Measurements from ENCODE around the gene ZNF700. TPM values are rescaled to one million over a fixed set of nuclear protein-coding genes. Genes with fewer than 3 reads are reported as not detected.
A peak's percentile ranks its signal among the peaks of the same experiment; 100 is the strongest.
"Not testable (repeated sequence)": the region's sequence is repeated elsewhere in the genome, so short reads cannot be mapped to it uniquely, and the experiment has no call there.

Gene ZNF700
- 10 to 100 TPM; 13.1 to 25.3 (median 18.3) TPM for polyA plus RNA-seq (ENCODE audit: insufficient read length in 3 of 3)
- long read RNA-seq, donor 1, partial matches to known transcripts, result 0 of 1 reads
- long read RNA-seq, donor 1, other reads (novel, unspliced or antisense), result 0 of 1 reads
- long read RNA-seq, donor 2, result 0 reads
- long read RNA-seq, donor 3, partial matches to known transcripts, result 0 of 2 reads
- long read RNA-seq, donor 3, other reads (novel, unspliced or antisense), result 0 of 2 reads
- long read RNA-seq, donor 4, partial matches to known transcripts, result 0 of 2 reads
- long read RNA-seq, donor 4, other reads (novel, unspliced or antisense), result 0 of 2 reads
- long read RNA-seq, donor 5, result 0 reads
- long read RNA-seq, donor 6, result 0 reads
- long read RNA-seq, donor 7, result 0 reads
- long read RNA-seq, donor 8, result 0 reads
- long read RNA-seq, donor 9, partial matches to known transcripts, result 0 of 2 reads
- long read RNA-seq, donor 9, other reads (novel, unspliced or antisense), result 0 of 2 reads
- long read RNA-seq, donor 10, partial matches to known transcripts, result 0 of 1 reads
- long read RNA-seq, donor 10, other reads (novel, unspliced or antisense), result 0 of 1 reads
- long read RNA-seq, donor 11, result 0 reads
- long read RNA-seq, donor 12, partial matches to known transcripts, result 0 of 1 reads
- long read RNA-seq, donor 12, other reads (novel, unspliced or antisense), result 0 of 1 reads
- long read RNA-seq, donor 13, result 0 reads
- long read RNA-seq, donor 14, partial matches to known transcripts, result 0 of 1 reads
- long read RNA-seq, donor 14, other reads (novel, unspliced or antisense), result 0 of 1 reads
- long read RNA-seq, donor 15, partial matches to known transcripts, result 0 of 2 reads
- long read RNA-seq, donor 15, other reads (novel, unspliced or antisense), result 0 of 2 reads
- long read RNA-seq, donor 16, partial matches to known transcripts, result 0 of 3 reads
- long read RNA-seq, donor 16, other reads (novel, unspliced or antisense), result 0 of 3 reads

DNA sequence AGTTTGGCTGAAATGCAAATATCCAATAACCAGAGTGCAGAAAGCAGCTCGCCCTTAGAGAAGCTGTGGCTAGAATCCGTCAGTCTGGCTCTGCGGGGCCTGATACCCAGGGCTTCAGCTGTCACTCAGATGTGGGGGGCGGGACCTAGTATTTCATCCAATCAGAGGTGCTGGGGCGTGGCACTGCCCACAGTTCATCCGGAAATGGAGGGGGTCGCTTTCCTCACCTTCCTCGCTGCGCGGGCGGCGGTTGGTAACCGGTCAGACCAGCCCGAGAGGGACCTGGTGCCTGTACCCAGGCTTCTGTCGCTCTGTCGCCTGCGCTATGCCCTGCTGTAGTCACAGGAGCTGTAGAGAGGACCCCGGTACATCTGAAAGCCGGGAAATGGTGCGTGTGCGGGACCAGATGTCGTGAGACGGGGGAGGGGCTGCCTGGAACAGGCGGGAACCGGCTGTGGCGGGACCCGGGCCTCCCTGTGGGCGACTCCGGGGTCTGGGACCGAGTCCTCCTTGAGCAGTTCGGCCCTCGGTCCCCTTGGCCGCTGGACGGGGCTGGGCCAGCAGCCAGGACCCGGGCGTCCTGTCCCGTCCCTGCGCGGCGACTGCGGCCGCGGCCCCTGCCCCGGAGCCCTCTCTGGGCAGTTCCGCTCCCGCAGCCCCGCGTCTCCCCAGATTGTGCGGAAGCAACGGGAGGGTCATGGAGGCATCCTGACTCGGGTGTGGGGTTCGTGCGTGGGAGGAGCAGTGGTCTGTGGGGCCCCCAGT is at the start of gene ZNF700:
ZNF700 (plus strand) TSS at position 222 of the 765 bp plus-strand sequence; CDS start at position 326, 104 bp downstream.
- DNase-seq (ENCODE audit: extremely low read depth in 1 of 11, low read depth in 9 of 11, low spot score in 4 of 11), result peak; percentile 81 to 94 (median 92)

DNA sequence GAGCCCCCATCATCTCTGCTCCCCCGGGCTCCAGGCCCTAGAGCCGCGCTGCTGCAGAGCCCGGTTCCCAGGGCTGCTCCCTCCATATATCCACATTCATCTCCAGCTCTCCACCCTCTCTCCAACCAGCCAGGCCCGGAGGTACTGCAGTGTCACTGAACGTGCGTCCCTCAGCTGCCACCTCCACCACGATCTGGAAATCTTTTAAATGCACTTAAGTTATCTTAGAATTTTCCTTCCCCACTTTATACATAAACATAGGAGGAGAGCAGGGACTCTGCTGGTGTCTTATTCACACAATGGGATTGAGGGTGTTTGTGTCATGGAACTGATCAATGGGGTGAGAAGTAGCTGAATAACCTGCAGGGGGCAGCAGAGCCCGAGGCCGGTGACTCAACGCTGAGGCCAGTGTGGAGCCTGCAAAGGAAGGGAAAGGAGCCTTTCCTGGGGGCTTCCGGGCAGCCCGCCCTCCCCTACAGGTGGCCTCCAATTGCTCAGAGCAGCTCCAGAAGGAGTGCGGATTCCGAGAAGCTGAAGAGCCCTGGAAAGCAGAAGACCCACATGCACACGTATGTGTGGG is 45.1 kb upstream of the ZNF700 start:
- not testable (repeated sequence) for DNase-seq (ENCODE audit: extremely low read depth in 1 of 11, low read depth in 9 of 11, low spot score in 4 of 11)

DNA sequence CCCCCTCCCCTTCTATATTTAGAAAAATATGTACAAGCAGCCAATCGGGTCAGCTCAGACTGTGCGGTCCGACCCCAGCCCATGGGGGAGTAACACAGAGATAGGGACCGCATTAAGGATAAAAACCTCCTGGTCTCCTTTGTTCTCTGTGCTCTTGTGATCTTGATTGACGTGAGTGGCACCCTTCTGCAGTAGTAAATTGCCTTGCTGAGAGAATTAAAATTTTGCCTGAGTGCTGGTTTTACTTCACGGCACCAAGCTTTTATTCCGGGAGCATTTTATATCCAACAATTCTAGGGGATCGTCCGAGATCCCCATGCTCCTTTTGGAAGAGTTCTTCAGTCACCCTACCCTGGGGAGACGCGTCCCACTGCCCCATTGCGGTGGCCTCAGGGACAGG is 44.3 kb upstream of the ZNF700 start:
- DNase-seq (ENCODE audit: extremely low read depth in 1 of 11, low read depth in 9 of 11, low spot score in 4 of 11), result no peak

DNA sequence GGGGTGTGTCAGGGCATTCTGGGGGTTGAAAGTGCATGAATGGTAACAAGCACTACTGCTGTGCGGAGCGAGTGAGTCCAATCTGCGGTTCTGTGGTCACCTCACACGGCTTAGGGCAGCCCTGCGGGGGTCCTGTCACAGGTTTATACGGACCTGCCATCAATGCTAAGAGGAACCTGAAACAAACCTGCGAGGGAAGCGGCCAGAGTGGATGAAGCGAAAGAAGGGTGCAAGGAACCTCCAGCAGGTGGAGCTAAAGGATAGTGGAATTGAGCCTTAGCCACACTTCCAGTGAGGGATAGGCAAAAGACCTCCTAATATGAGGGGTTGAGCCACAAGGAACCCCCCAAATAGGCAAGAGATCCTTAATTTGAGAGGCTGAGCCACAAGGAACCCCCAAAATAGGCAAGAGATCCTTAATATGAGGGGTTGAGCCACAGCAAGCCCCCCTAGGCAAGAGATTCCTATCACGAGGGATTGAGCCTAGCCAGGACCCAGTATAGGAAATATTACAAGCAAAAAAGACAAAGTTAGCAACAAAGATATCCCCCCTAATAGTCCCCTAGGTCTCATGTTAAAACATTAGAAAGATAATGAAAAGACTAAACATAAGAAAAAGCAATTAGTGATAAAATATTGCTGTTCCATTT is 43.6 kb upstream of the ZNF700 start:
- peak; percentile 41 to 69 (median 54) for DNase-seq (ENCODE audit: extremely low read depth in 1 of 11, low read depth in 9 of 11, low spot score in 4 of 11)

DNA sequence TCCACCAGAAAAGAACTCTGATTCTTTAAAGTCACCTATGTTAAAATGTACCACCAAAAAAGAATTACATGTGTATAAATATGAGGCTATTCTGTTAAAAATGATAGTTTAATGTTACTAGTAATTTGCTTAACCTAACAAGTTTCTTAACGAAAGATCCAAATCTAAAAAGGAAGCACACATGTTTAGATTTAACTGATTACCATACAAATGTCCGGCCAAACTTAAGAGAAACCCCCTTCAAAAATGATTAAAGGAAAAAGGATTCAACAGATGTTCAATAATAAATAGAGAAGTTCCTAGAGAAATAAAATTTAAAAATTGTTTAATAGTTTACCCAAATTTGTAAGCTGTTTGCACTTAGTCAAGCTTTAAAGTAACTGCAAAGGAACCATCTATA is 42.3 kb upstream of the ZNF700 start:
- no peak for DNase-seq (ENCODE audit: extremely low read depth in 1 of 11, low read depth in 9 of 11, low spot score in 4 of 11)

DNA sequence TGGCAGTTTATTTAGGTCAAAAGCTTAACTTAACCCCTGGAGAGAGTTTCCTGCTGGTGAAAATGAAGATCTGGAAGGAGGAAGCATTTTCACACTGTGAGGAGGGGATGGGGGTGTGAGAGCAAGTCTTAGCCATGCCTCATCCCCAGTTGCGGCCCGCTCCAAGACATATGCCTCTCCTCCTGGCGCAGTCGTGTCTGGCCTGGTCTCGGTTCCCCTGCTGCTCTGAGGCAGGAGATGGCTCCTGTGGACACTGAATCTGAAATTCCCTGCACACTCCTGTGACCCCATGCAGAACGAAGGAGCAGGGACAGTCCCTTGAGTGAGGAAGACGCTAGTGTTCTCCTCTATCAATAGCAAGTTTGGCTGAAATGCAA is 37.7 kb upstream of the ZNF700 start:
- DNase-seq (ENCODE audit: extremely low read depth in 1 of 11, low read depth in 9 of 11, low spot score in 4 of 11), result peak in 3 of 11 donors; percentile 0 to 19 (median 2)

DNA sequence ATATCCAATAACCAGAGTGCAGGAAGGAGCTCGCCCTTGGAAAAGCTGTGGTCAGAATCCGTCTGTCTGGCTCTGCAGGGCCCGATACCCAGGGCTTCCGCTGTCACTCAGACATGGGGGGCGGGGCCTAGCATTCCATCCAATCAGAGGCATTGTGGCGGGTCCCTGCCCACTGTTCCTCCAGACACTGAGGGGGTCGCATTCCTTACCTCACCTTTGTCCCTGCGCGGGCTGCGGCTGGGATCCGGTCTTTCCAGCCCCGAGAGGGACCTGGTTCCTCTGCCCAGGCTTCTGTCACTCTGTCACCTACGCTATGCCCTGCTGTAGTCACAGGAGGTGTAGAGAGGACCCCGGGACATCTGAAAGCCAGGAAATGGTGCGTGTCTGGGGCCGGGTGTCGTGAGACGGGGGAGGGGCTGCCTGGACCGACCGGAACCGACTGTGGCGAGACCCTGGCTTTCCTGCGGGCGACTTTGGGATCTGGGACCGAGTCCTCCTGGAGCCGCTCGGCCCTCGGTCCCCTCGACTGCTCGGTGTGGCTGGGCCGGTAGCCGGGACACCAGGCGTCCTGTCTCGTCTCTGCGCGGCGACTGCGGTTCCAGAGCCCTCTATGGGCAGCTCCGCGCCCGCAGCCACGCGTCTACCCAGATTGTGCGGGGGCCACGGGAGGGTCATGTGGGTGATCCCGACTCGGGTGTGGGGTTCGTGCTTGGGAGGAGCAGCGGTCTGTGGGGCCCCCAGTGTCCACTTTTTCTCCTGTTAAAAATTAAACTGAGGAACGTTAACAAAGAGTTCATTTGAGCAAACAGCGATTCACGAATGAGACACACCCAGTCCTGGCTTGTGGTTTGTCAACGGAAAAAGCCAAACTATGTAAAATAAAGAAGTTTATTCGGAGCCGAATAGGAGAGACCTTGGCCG is 37.0 kb upstream of the ZNF700 start, which contains the start of gene ZNF69:
ZNF69 (plus strand) TSS at position 172 of the 921 bp plus-strand sequence; CDS start at position 314, 142 bp downstream.
- DNase-seq (ENCODE audit: extremely low read depth in 1 of 11, low read depth in 9 of 11, low spot score in 4 of 11), result peak; percentile 76 to 93 (median 87)

DNA sequence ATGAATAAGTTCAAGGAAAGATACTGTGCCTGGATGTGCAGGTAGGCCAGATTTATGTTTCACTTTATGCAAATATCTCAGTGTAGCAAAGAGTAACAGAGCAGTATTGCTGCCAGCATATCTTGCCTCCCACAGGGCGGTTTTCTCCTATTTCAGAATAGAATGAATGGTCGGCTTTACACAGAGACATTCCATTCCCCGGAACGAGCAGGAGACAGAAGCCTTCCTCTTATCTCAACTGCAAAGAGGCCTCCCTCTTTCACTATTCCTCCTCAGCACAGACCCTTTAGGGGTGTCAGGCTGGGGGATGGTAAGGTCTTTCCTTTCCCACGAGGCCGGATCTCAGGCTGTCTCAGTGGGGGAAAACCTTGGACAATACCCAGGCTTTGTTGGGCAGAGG is 35.0 kb upstream of the ZNF700 start:
- DNase-seq (ENCODE audit: extremely low read depth in 1 of 11, low read depth in 9 of 11, low spot score in 4 of 11), result peak in 1 of 11 donors; percentile 12

DNA sequence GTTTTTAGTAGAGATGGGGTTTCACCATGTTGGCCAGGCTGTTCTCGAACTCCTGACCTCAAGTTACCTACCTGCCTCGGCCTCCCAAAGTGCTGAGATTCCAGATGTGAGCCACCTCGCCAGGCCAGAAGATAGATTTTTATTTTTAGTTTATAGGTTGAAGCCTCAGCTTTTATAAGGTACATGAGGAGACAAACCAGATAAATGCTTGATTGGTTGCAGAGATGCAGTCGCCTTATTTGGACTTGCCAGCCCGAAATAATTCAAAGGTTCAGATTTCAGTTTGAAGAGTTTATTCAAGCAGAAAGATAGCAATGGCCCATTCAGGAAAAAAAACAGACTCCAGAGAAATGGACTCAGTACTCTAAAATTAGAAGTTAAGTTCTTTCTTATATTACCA is 34.3 kb upstream of the ZNF700 start:
- no peak for DNase-seq (ENCODE audit: extremely low read depth in 1 of 11, low read depth in 9 of 11, low spot score in 4 of 11)

DNA sequence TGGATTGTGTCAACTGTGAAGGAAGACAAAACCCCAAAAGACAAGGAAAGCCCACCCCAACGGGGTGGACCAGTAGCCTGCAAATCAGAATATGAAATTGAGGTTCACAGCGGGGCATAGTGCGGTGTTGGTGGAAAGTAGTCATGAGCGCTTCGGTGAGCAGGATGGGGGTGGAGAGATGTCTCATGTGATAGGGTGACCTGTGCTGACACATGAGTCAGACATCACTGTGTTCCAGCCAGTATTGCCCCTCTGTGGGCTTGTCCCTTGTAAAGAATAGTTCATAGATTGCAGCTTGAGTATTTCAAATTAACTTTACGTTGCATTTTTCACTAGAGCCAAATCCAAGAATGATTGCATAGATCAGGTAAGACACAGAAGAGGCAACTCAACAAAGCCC is 30.1 kb upstream of the ZNF700 start:
- DNase-seq (ENCODE audit: extremely low read depth in 1 of 11, low read depth in 9 of 11, low spot score in 4 of 11), result no peak

DNA sequence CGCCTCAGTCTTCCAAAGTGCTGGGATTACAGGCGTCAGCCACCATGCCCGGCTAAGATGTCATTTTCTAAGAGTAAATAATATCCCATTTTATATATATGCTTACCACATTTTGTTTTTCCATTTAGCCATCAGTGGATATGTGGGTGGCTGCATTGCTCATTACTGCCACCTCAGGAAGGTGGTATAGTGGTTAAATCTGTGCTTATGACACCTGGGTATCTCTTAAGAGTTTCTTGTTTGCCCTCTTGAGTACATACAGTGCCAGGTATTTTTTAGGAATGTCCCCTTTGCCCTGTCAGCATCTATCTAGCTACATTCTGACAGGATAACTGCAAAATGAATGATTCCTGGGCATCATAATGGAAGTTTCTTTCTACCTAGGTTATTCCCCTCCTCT is 22.7 kb upstream of the ZNF700 start:
- DNase-seq (ENCODE audit: extremely low read depth in 1 of 11, low read depth in 9 of 11, low spot score in 4 of 11), result no peak

DNA sequence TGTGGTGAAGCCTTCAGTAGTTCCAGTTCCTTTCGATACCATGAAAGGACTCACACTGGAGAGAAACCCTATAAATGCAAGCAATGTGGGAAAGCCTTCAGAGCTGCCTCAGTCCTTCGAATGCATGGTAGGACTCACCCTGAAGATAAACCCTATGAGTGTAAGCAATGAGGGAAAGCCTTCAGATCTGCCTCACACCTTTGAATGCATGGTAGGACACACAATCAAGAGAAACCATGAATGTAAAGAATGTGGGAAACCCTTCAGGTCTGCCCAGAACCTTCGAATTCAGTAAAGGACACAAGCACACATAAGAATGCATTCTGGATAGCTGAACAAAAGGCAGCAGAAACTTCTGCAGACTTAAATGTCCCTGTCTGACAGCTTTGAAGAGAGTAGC is 19.0 kb upstream of the ZNF700 start:
- DNase-seq (ENCODE audit: extremely low read depth in 1 of 11, low read depth in 9 of 11, low spot score in 4 of 11), result no peak

DNA sequence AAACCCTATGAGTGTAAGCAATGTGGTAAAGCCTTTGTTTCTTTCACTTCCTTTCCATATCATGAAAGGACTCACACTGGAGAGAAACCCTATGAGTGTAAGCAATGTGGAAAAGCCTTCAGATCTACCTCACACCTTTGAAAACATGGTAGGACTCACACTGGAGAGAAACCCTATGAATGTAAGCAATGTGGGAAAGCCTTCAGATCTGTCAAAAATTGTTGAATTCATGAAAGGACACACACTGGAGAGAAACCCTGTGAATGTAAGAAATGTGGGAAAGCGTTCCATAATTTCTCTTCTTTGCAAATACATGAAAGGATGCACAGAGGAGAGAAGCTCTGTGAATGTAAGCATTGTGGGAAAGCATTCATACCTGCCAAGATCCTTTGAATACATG is 13.0 kb upstream of the ZNF700 start:
- DNase-seq (ENCODE audit: extremely low read depth in 1 of 11, low read depth in 9 of 11, low spot score in 4 of 11), result not testable (repeated sequence)

DNA sequence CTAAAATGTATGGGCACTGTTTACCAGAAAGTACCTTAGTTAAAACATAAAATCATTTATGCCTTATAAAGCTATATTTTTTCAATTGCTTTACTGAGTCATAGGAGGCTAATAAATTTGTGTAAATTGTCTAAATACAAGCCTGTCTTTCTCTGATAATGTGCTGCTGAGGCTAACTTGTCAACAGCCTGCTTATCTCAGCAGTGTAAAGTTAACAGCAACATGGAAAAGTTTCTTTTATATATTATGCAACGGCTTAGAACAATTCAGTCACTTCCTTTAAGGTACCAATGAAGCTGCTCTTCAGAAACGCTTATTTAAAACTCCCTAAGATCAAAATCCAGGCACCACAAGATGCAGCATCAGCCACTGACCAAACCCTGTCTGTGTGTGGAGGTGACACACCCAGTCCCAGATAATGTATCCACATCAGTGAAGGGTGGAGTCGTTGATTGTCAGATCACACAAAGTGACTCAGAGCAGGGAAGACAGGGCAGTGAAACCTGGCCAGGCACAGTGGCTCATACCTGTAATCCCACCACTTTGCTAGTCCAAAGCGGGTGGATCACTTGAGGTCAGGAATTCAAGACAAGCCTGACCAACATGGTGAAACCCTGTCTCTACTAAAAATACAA is 10.4 kb upstream of the ZNF700 start:
- DNase-seq (ENCODE audit: extremely low read depth in 1 of 11, low read depth in 9 of 11, low spot score in 4 of 11), result not testable (repeated sequence)

DNA sequence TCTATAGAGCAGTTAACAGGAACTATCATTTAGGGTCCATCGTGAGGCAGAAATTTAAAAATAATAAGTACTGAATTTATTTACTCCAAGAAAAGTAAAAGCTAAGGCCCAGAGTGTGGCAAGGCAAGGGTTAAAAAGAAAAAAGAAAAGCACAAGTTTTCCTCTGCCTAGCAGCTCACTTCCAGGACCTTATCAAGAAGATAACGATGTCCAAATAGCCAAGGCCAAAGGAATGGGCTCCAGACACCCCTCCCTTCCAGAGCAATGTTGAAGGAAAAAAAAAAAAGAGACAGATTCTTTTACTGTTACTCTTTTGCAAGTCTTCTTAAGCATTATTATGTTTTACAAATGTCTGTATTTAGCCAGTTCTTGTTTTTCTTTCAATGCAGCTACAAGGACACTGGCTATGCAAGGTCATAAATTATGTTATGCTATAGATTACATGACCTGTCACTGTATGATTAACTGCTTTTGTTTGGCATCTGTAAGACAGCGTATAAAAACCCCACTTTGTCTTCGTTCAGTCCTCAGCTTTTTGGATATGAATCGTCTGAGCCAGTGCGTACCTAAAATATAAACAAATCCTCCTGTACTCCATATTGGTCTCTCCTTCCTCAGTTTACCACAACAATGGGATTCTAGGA is 2.9 kb upstream of the ZNF700 start:
- no peak for DNase-seq (ENCODE audit: extremely low read depth in 1 of 11, low read depth in 9 of 11, low spot score in 4 of 11)

DNA sequence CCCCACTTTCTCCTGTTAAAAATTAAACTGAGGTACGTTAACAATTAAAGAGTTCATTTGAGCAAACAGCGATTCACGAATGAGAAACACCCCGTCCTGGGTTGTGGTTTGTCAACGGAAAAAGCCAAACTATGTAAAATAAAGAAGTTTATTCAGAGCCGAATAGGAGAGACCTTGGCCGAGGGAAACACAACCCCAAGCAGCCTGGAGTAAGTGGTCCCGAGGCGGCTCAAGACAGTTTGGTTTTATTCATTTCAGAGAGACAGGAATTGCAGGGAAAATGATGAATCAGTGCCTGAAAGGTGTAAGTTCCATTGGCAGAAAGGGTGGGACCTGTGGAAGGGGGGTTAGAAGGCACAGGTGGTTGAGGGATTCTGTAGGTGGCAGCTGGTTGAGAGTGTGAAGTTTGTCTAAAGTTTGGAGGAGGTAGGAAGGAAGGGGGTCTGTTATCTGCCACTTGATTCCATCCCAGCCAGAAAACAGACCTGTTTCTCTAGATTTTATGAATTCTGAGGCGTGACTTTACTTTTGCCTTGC is 812 bp downstream of the ZNF700 start:
- not testable (repeated sequence) for DNase-seq (ENCODE audit: extremely low read depth in 1 of 11, low read depth in 9 of 11, low spot score in 4 of 11)
